Neuronal stem cell (in vitro differentiated cells): ENCODE data around the gene IMMT.

Experiments used
- DNase-seq: peaks from one replicate; pipeline ENCODE4 v3.0.0-alpha.2; 2013; ENCODE audit warnings: low spot score
- H2AFZ ChIP-seq: one replicate; pipeline ENCODE4 v1.6.1; 2013; ENCODE audit warnings: mild to moderate bottlenecking, low read length, inconsistent platforms
- H2AK5ac ChIP-seq: 2 replicates; pipeline ENCODE4 v1.6.1; 2013; ENCODE audit warnings: low read depth, mild to moderate bottlenecking, inconsistent platforms, low read length, moderate library complexity, mixed read lengths
- H2BK120ac ChIP-seq: 2 replicates; pipeline ENCODE4 v1.6.1; 2013; ENCODE audit warnings: low read depth, mild to moderate bottlenecking, inconsistent platforms, low read length, moderate library complexity, mixed read lengths
- H2BK12ac ChIP-seq: one replicate; pipeline ENCODE4 v1.6.1; 2013; ENCODE audit warnings: low read length, inconsistent platforms
- H2BK15ac ChIP-seq: 2 replicates; pipeline ENCODE4 v1.6.1; 2013; ENCODE audit warnings: mild to moderate bottlenecking, low read length, inconsistent platforms, mixed read lengths
- H2BK5ac ChIP-seq: one replicate; pipeline ENCODE4 v1.6.1; 2013; ENCODE audit warnings: inconsistent platforms, mild to moderate bottlenecking, low read length, moderate library complexity
- H3K14ac ChIP-seq: one replicate; pipeline ENCODE4 v1.6.1; 2013; ENCODE audit warnings: low read length, inconsistent platforms
- H3K18ac ChIP-seq: 2 replicates; pipeline ENCODE4 v1.6.1; 2013; ENCODE audit warnings: low read length, inconsistent platforms
- H3K23ac ChIP-seq: 2 replicates; pipeline ENCODE4 v1.6.1; 2013; ENCODE audit warnings: low read depth, mild to moderate bottlenecking, mixed read lengths, low read length, inconsistent platforms; ENCODE audit not compliant: poor library complexity
- H3K27ac ChIP-seq: replicated peaks from 3 replicates; pipeline ENCODE4 v1.5.1; 2013; ENCODE audit warnings: low read length, inconsistent platforms
- H3K27me3 ChIP-seq, 3 experiments: 2 replicates each; pipeline ENCODE4 v1.6.1; 2013; ENCODE audit warnings: low read length in 3 of 3, mild to moderate bottlenecking in 2 of 3, inconsistent platforms in 1 of 3, low read depth in 1 of 3, mixed read lengths in 1 of 3, moderate library complexity in 1 of 3; ENCODE audit not compliant: control insufficient read depth in 3 of 3, insufficient read depth in 3 of 3
- H3K36me3 ChIP-seq, 2 donors: replicated peaks in 1 of 2; 2 replicates each; pipeline ENCODE4 v1.6.1; 2013; ENCODE audit warnings: low read length in 2 of 2; ENCODE audit not compliant: control insufficient read depth in 2 of 2, insufficient read depth in 2 of 2
- H3K4ac ChIP-seq: 2 replicates; pipeline ENCODE4 v1.6.1; 2013; ENCODE audit warnings: inconsistent platforms, mild to moderate bottlenecking, low read length, moderate library complexity
- H3K4me1 ChIP-seq, 2 donors: 1 replicate in 1 of 2; 2 replicates in 1 of 2; pipeline ENCODE4 v1.6.1; 2013; ENCODE audit warnings: low read length in 2 of 2, low read depth in 1 of 2; ENCODE audit not compliant: control insufficient read depth in 2 of 2, insufficient read depth in 1 of 2
- H3K4me2 ChIP-seq: one replicate; pipeline ENCODE4 v1.6.1; 2013; ENCODE audit warnings: mild to moderate bottlenecking, low read length, inconsistent platforms; ENCODE audit not compliant: insufficient read depth, poor library complexity, severe bottlenecking
- H3K4me3 ChIP-seq, 2 donors: 2 replicates each; pipeline ENCODE4 v1.5.1; 2013; ENCODE audit warnings: low read length in 2 of 2, mild to moderate bottlenecking in 2 of 2, inconsistent platforms in 1 of 2, moderate library complexity in 1 of 2
- H3K79me1 ChIP-seq: one replicate; pipeline ENCODE4 v1.6.1; 2013; ENCODE audit warnings: low read depth, mild to moderate bottlenecking, inconsistent platforms, low read length, moderate library complexity
- H3K9ac ChIP-seq: one replicate; pipeline ENCODE4 v1.6.1; 2013; ENCODE audit warnings: mild to moderate bottlenecking, low read depth, low read length, inconsistent platforms; ENCODE audit not compliant: poor library complexity
- H3K9me3 ChIP-seq, 2 donors: replicated peaks in 1 of 2; 2 replicates each; pipeline versions ENCODE3 to v1.6.1; 2013; ENCODE audit warnings: low read length in 2 of 2, mild to moderate bottlenecking in 2 of 2, inconsistent platforms in 1 of 2, low read depth in 1 of 2, mixed read lengths in 1 of 2, moderate library complexity in 1 of 2; ENCODE audit not compliant: control insufficient read depth in 2 of 2, insufficient read depth in 1 of 2
- H4K8ac ChIP-seq: one replicate; pipeline ENCODE4 v1.6.1; 2013; ENCODE audit warnings: low read depth, mild to moderate bottlenecking, inconsistent platforms, low read length, moderate library complexity
- H4K91ac ChIP-seq: one replicate; pipeline ENCODE4 v1.6.1; 2013; ENCODE audit warnings: low read length, low read depth, mild to moderate bottlenecking, inconsistent platforms; ENCODE audit not compliant: poor library complexity
- WGBS, 2 donors: extraction: QIAGEN DNeasy Blood & Tissue Kit; methylation state at CpG; one replicate each; pipeline ENCODE4 v1.1.7; 2013; ENCODE audit warnings: missing lambda C conversion rate in 2 of 2, mixed read lengths in 1 of 2; ENCODE audit not compliant: insufficient read length in 2 of 2, insufficient replicate concordance in 1 of 2; ENCODE audit errors: extremely low coverage in 2 of 2; 5-methylcytosine and 5-hydroxymethylcytosine counted together

The IMMT gene

GRCh38 chr2:86171295-86171694 lies 24.0 kb downstream of the IMMT start:
- H3K4me3 ChIP-seq: no peak overlapping the region
- H3K9ac ChIP-seq: no peak overlapping the region
- peaks cover 7 to 92% of the 10 kb centered on the region in 2 donors for H3K36me3 ChIP-seq
- no peaks in the 10 kb centered on the region for H3K9me3 ChIP-seq
- H4K91ac ChIP-seq: no peak overlapping the region
- no peak overlapping the region for H2BK120ac ChIP-seq
- no peak overlapping the region for H3K14ac ChIP-seq
- H2AK5ac ChIP-seq: no peak overlapping the region
- no peak overlapping the region for H3K27ac ChIP-seq
- H2BK12ac ChIP-seq: no peak overlapping the region
- H3K23ac ChIP-seq: no peak overlapping the region
- no peaks in the 10 kb centered on the region for H3K79me1 ChIP-seq
- H3K4me1 ChIP-seq: no peaks in the 10 kb centered on the region
- no peak for DNase-seq
- H3K4me2 ChIP-seq: no peak overlapping the region
- H3K27me3 ChIP-seq: no peaks in the 10 kb centered on the region
- WGBS, 2 donors: no CpG with 5 or more reads among the region's 3 CpGs
- no peak overlapping the region for H3K4ac ChIP-seq
- H2BK5ac ChIP-seq: no peak overlapping the region
- no peak overlapping the region for H2AFZ ChIP-seq
- H4K8ac ChIP-seq: no peak overlapping the region
- no peak overlapping the region for H3K18ac ChIP-seq
- H2BK15ac ChIP-seq: no peak overlapping the region

GRCh38 chr2:86170449-86170848 lies 24.8 kb downstream of the IMMT start:
- Histone ChIP-seq H3K4ac (no peak overlapping the region), H2BK5ac (no peak overlapping the region), H3K4me3 (no peak overlapping the region), H3K18ac (no peak overlapping the region), H3K9ac (no peak overlapping the region), H3K36me3 (peaks cover 7 to 92% of the 10 kb centered on the region in 2 donors), H3K14ac (no peak overlapping the region), H3K4me2 (no peak overlapping the region), H4K8ac (no peak overlapping the region), H3K4me1 (no peaks in the 10 kb centered on the region), H4K91ac (no peak overlapping the region), H2BK12ac (no peak overlapping the region), H3K27ac (no peak overlapping the region), H2AK5ac (no peak overlapping the region), H3K79me1 (no peaks in the 10 kb centered on the region), H3K9me3 (no peaks in the 10 kb centered on the region), H3K27me3 (no peaks in the 10 kb centered on the region), H2AFZ (no peak overlapping the region), H2BK120ac (no peak overlapping the region), H2BK15ac (no peak overlapping the region), H3K23ac (no peak overlapping the region)
- WGBS, 2 donors: no CpG with 5 or more reads among the region's 4 CpGs
- DNase-seq: no peak

- Histone ChIP-seq H2BK5ac (no peak overlapping the region), H3K4me1 (no peaks in the 10 kb centered on the region), H3K14ac (no peak overlapping the region), H3K79me1 (no peaks in the 10 kb centered on the region), H3K9me3 (no peaks in the 10 kb centered on the region), H2AFZ (no peak overlapping the region), H3K18ac (no peak overlapping the region), H3K4me2 (no peak overlapping the region), H2BK12ac (no peak overlapping the region), H2BK15ac (no peak overlapping the region), H3K27me3 (no peaks in the 10 kb centered on the region), H3K36me3 (peaks cover 19 to 95% of the 10 kb centered on the region in 2 donors), H2BK120ac (no peak overlapping the region), H3K27ac (no peak overlapping the region), H3K9ac (no peak overlapping the region), H2AK5ac (no peak overlapping the region), H4K8ac (no peak overlapping the region), H3K23ac (no peak overlapping the region), H3K4me3 (no peak overlapping the region), H4K91ac (no peak overlapping the region), H3K4ac (no peak overlapping the region)
- DNase-seq: no peak
- WGBS, 2 donors: no CpG with 5 or more reads among the region's 6 CpGs
Measured at GRCh38 chr2:86160156-86160952, 34.9 kb downstream of the IMMT start.

- H2BK120ac ChIP-seq: no peak overlapping the region
Measured at GRCh38 chr2:86158286-86158685, 37.0 kb downstream of the IMMT start.

More at GRCh38 chr2:86158286-86158685, 37.0 kb downstream of the IMMT start:
- Histone ChIP-seq H3K9me3 (no peaks in the 10 kb centered on the region), H3K23ac (no peak overlapping the region), H3K27ac (no peak overlapping the region), H2BK15ac (no peak overlapping the region), H3K79me1 (no peaks in the 10 kb centered on the region), H3K4me2 (no peak overlapping the region), H4K8ac (no peak overlapping the region), H3K9ac (no peak overlapping the region), H3K4me3 (no peak overlapping the region), H3K18ac (no peak overlapping the region), H2AK5ac (no peak overlapping the region), H3K4me1 (no peaks in the 10 kb centered on the region), H3K36me3 (peaks cover 20 to 89% of the 10 kb centered on the region in 2 donors), H2AFZ (no peak overlapping the region), H3K4ac (no peak overlapping the region), H4K91ac (no peak overlapping the region), H3K27me3 (no peaks in the 10 kb centered on the region), H2BK12ac (no peak overlapping the region), H2BK5ac (no peak overlapping the region), H3K14ac (no peak overlapping the region)
- DNase-seq: no peak
- no CpG with 5 or more reads among the region's 4 CpGs for WGBS, 2 donors
